ENCODE results near the gene COPS6.

COPS6 gene

GRCh38 chr7:100053215-100053614, 35.6 kb upstream of the COPS6 start:
- peak; percentile 86 for DNase-seq (ENCODE audit: low read depth)
- TF ChIP-seq, protein P1, sequence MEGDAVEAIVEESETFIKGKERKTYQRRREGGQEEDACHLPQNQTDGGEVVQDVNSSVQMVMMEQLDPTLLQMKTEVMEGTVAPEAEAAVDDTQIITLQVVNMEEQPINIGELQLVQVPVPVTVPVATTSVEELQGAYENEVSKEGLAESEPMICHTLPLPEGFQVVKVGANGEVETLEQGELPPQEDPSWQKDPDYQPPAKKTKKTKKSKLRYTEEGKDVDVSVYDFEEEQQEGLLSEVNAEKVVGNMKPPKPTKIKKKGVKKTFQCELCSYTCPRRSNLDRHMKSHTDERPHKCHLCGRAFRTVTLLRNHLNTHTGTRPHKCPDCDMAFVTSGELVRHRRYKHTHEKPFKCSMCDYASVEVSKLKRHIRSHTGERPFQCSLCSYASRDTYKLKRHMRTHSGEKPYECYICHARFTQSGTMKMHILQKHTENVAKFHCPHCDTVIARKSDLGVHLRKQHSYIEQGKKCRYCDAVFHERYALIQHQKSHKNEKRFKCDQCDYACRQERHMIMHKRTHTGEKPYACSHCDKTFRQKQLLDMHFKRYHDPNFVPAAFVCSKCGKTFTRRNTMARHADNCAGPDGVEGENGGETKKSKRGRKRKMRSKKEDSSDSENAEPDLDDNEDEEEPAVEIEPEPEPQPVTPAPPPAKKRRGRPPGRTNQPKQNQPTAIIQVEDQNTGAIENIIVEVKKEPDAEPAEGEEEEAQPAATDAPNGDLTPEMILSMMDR (conservative IDR thresholded peaks at IDR 0.05; ENCODE audit: low read depth, low read length): peak; percentile 56
- no peak overlapping the region for H3K4me3 ChIP-seq (ENCODE audit: low read depth, low read length)

DNA sequence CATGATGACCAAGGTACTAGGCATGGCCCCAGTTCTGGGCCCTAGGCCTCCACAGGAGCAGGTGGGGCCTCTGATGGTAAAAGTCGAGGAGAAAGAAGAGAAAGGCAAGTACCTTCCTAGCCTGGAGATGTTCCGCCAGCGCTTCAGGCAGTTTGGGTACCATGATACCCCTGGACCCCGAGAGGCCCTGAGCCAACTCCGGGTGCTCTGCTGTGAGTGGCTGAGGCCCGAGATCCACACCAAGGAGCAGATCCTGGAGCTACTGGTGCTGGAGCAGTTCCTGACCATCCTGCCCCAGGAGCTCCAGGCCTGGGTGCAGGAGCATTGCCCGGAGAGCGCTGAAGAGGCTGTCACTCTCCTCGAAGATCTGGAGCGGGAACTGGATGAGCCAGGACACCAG, 31.8 kb upstream of the COPS6 start:
- TF ChIP-seq, protein P1 (conservative IDR thresholded peaks at IDR 0.05; ENCODE audit: low read depth, low read length): no peak
- no peak for DNase-seq (ENCODE audit: low read depth)
- no peak overlapping the region for H3K4me3 ChIP-seq (ENCODE audit: low read depth, low read length)

GRCh38 chr7:100059251-100059739, 29.5 kb upstream of the COPS6 start:
- H3K4me3 ChIP-seq (ENCODE audit: low read depth, low read length): no peak overlapping the region
- TF ChIP-seq, protein P1 (conservative IDR thresholded peaks at IDR 0.05; ENCODE audit: low read depth, low read length): no peak
- DNase-seq (ENCODE audit: low read depth): no peak

- TF ChIP-seq, protein P1 (conservative IDR thresholded peaks at IDR 0.05; ENCODE audit: low read depth, low read length): no peak
- no peak for DNase-seq (ENCODE audit: low read depth)
- H3K4me3 ChIP-seq (ENCODE audit: low read depth, low read length): no peak overlapping the region
Measured at GRCh38 chr7:100061518-100062193, 27.1 kb upstream of the COPS6 start.

DNA sequence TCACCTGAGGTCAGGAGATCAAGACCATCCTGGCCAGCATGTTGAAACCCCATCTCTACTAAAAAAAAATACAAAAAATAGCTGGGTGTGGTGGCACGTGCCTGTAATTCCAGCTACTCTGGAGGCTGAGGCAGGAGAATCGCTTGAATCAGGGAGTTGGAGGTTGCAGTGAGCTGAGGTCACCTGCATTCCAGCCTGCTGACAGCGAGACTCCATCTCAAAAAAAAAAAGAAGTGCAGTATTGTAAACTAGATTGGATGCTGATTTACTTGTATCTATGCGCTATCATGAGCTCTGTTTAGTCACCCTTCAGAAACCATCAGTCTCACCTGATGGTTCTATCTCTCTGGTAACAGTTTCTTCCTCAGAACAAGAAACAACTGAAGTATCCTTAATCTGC, 25.4 kb upstream of the COPS6 start:
- TF ChIP-seq, protein P1 (conservative IDR thresholded peaks at IDR 0.05; ENCODE audit: low read depth, low read length): no peak
- no peak overlapping the region for H3K4me3 ChIP-seq (ENCODE audit: low read depth, low read length)
- no peak for DNase-seq (ENCODE audit: low read depth)

GRCh38 chr7:100064162-100064561, 24.6 kb upstream of the COPS6 start:
- DNase-seq (ENCODE audit: low read depth): no peak
- no peak overlapping the region for H3K4me3 ChIP-seq (ENCODE audit: low read depth, low read length)
- TF ChIP-seq, protein P1 (conservative IDR thresholded peaks at IDR 0.05; ENCODE audit: low read depth, low read length): no peak
